ENCODE data around the gene KLF1.

The KLF1 gene

DNA sequence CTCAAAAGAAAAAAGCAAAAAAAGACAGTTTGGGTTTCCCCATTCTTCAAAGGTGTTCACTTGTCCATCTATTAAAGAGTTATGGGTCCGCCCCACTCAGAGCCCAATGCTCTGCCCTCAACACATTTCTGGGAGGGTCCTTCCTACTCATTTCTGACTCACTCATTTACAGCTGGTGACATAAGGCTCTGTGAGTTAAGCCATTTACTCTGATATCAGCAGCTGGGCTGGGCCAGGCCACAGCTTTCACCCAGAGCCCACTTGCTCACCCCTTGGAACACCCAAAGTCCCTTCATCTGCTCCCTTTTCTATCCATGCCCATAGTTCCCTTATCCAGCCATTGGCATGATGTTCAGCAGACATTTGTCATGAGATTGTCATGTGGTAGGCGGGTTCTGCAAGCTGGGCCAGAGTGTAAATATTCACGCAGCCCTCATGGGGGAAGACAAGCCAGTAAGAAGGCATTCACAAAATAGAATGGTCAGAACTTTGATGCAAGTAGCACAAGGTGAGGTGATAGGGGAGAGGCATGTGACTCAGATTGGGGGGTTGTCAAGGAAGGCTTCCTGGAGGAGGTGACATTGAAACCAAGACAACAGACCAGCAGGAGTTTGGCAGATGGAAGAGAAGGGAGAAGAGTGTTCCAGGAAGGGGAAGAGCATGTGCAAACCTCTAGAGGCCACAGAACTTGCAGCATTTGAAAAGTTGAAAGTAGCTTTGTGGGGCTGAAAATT lies 42.8 kb downstream of the KLF1 start:
- H3K4me3 ChIP-seq (ENCODE audit: low read length, poor library complexity, severe bottlenecking) = no peak overlapping the region
- peaks cover 22% of the 10 kb centered on the region for H3K79me2 ChIP-seq (ENCODE audit: insufficient read depth, low read length)
- TF ChIP-seq EZH2phosphoT487 (IDR thresholded peaks at IDR 0.05; ENCODE audit: borderline replicate concordance) = no peak
- TF ChIP-seq, protein P1, sequence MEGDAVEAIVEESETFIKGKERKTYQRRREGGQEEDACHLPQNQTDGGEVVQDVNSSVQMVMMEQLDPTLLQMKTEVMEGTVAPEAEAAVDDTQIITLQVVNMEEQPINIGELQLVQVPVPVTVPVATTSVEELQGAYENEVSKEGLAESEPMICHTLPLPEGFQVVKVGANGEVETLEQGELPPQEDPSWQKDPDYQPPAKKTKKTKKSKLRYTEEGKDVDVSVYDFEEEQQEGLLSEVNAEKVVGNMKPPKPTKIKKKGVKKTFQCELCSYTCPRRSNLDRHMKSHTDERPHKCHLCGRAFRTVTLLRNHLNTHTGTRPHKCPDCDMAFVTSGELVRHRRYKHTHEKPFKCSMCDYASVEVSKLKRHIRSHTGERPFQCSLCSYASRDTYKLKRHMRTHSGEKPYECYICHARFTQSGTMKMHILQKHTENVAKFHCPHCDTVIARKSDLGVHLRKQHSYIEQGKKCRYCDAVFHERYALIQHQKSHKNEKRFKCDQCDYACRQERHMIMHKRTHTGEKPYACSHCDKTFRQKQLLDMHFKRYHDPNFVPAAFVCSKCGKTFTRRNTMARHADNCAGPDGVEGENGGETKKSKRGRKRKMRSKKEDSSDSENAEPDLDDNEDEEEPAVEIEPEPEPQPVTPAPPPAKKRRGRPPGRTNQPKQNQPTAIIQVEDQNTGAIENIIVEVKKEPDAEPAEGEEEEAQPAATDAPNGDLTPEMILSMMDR (conservative IDR thresholded peaks at IDR 0.05; ENCODE audit: low read length) = no peak
- no peaks in the 10 kb centered on the region for H3K9me3 ChIP-seq (ENCODE audit: insufficient read depth, low read depth, low read length)
- H3F3A ChIP-seq (ENCODE audit: low read depth) = no peaks in the 10 kb centered on the region
- H3K4me2 ChIP-seq (ENCODE audit: low read depth, low read length, poor library complexity, severe bottlenecking) = no peak overlapping the region
- H3K9ac ChIP-seq (ENCODE audit: low read depth, low read length, poor library complexity, severe bottlenecking) = no peak overlapping the region
- peaks cover 32% of the 10 kb centered on the region for H4K20me1 ChIP-seq (ENCODE audit: insufficient read depth, low read length, poor library complexity, severe bottlenecking)
- no peaks in the 10 kb centered on the region for H3K9me2 ChIP-seq (replicated peaks; ENCODE audit: low read depth, low read length)
- H3K27me3 ChIP-seq (ENCODE audit: insufficient read depth, low read length, poor library complexity, severe bottlenecking) = no peaks in the 10 kb centered on the region
- no peaks in the 10 kb centered on the region for H3K36me3 ChIP-seq (ENCODE audit: insufficient read depth, low read length)
- H3K4me1 ChIP-seq (ENCODE audit: insufficient read depth, low read length, poor library complexity, severe bottlenecking) = peaks cover 4% of the 10 kb centered on the region
- H2AFZ ChIP-seq (ENCODE audit: low read length) = no peak overlapping the region

GRCh38 chr19:12843328-12843727 lies 43.7 kb downstream of the KLF1 start:
- Histone ChIP-seq H2AFZ (ENCODE audit: low read length) (no peak overlapping the region), H3K27me3 (ENCODE audit: insufficient read depth, low read length, poor library complexity, severe bottlenecking) (no peaks in the 10 kb centered on the region), H4K20me1 (ENCODE audit: insufficient read depth, low read length, poor library complexity, severe bottlenecking) (peaks cover 33% of the 10 kb centered on the region), H3K9me2 (replicated peaks; ENCODE audit: low read depth, low read length) (no peaks in the 10 kb centered on the region), H3K36me3 (ENCODE audit: insufficient read depth, low read length) (no peaks in the 10 kb centered on the region), H3K79me2 (ENCODE audit: insufficient read depth, low read length) (peaks cover 28% of the 10 kb centered on the region), H3K4me1 (ENCODE audit: insufficient read depth, low read length, poor library complexity, severe bottlenecking) (peaks cover 10% of the 10 kb centered on the region), H3F3A (ENCODE audit: low read depth) (no peaks in the 10 kb centered on the region), H3K9me3 (ENCODE audit: insufficient read depth, low read depth, low read length) (no peaks in the 10 kb centered on the region), H3K4me3 (ENCODE audit: low read length, poor library complexity, severe bottlenecking) (no peak overlapping the region), H3K4me2 (ENCODE audit: low read depth, low read length, poor library complexity, severe bottlenecking) (no peak overlapping the region), H3K9ac (ENCODE audit: low read depth, low read length, poor library complexity, severe bottlenecking) (no peak overlapping the region)
- TF ChIP-seq, protein P1 (conservative IDR thresholded peaks at IDR 0.05; ENCODE audit: low read length) = no peak
- no peak for TF ChIP-seq EZH2phosphoT487 (IDR thresholded peaks at IDR 0.05; ENCODE audit: borderline replicate concordance)

GRCh38 chr19:12842511-12842910 lies 44.5 kb downstream of the KLF1 start:
- Histone ChIP-seq H3K36me3 (ENCODE audit: insufficient read depth, low read length) (no peaks in the 10 kb centered on the region), H3K79me2 (ENCODE audit: insufficient read depth, low read length) (peaks cover 28% of the 10 kb centered on the region), H3K4me1 (ENCODE audit: insufficient read depth, low read length, poor library complexity, severe bottlenecking) (peaks cover 14% of the 10 kb centered on the region), H2AFZ (ENCODE audit: low read length) (no peak overlapping the region), H3K9me3 (ENCODE audit: insufficient read depth, low read depth, low read length) (no peaks in the 10 kb centered on the region), H3K27me3 (ENCODE audit: insufficient read depth, low read length, poor library complexity, severe bottlenecking) (no peaks in the 10 kb centered on the region), H3K4me3 (ENCODE audit: low read length, poor library complexity, severe bottlenecking) (no peak overlapping the region), H3F3A (ENCODE audit: low read depth) (no peaks in the 10 kb centered on the region), H3K9ac (ENCODE audit: low read depth, low read length, poor library complexity, severe bottlenecking) (no peak overlapping the region), H4K20me1 (ENCODE audit: insufficient read depth, low read length, poor library complexity, severe bottlenecking) (peaks cover 33% of the 10 kb centered on the region), H3K9me2 (replicated peaks; ENCODE audit: low read depth, low read length) (no peaks in the 10 kb centered on the region), H3K4me2 (ENCODE audit: low read depth, low read length, poor library complexity, severe bottlenecking) (no peak overlapping the region)
- no peak for TF ChIP-seq EZH2phosphoT487 (IDR thresholded peaks at IDR 0.05; ENCODE audit: borderline replicate concordance)
- TF ChIP-seq, protein P1 (conservative IDR thresholded peaks at IDR 0.05; ENCODE audit: low read length) = no peak

Data from Loucy (cell line).